ENCODE data around the gene SIK1.
"Not testable (repeated sequence)": the region's sequence is repeated elsewhere in the genome, so short reads cannot be mapped to it uniquely, and the experiment has no call there.

Gene SIK1

GRCh38 chr21:43436272-43436671 is 9.3 kb upstream of the SIK1 start:
- H3K9me3 ChIP-seq (ENCODE audit: control extremely low read depth in 1 of 5, control insufficient read depth in 4 of 5, insufficient read depth in 2 of 5, low read depth in 1 of 5, low read length in 4 of 5); H3K27ac ChIP-seq (ENCODE audit: insufficient read depth in 1 of 2, low read depth in 1 of 2, low read length in 2 of 2, poor library complexity in 1 of 2, severe bottlenecking in 2 of 2); DNase-seq; H3K4me3 ChIP-seq (ENCODE audit: control insufficient read depth in 1 of 7, extremely low read depth in 1 of 7, insufficient read depth in 4 of 7, low read depth in 2 of 7, low read length in 6 of 7); CTCF ChIA-PET; H3K4me1 ChIP-seq (ENCODE audit: control extremely low read depth in 1 of 4, control insufficient read depth in 4 of 4, insufficient read depth in 4 of 4, low read length in 3 of 4); H3K36me3 ChIP-seq (ENCODE audit: control insufficient read depth in 4 of 4, insufficient read depth in 4 of 4, low read length in 3 of 4); POLR2A ChIA-PET; H3K27me3 ChIP-seq (replicated peaks in 2 of 5; ENCODE audit: control insufficient read depth in 4 of 5, insufficient read depth in 5 of 5, low read length in 4 of 5): not testable (repeated sequence)
- no CpG with 5 or more reads among the region's 9 CpGs for WGBS (ENCODE audit: insufficient coverage)

DNA sequence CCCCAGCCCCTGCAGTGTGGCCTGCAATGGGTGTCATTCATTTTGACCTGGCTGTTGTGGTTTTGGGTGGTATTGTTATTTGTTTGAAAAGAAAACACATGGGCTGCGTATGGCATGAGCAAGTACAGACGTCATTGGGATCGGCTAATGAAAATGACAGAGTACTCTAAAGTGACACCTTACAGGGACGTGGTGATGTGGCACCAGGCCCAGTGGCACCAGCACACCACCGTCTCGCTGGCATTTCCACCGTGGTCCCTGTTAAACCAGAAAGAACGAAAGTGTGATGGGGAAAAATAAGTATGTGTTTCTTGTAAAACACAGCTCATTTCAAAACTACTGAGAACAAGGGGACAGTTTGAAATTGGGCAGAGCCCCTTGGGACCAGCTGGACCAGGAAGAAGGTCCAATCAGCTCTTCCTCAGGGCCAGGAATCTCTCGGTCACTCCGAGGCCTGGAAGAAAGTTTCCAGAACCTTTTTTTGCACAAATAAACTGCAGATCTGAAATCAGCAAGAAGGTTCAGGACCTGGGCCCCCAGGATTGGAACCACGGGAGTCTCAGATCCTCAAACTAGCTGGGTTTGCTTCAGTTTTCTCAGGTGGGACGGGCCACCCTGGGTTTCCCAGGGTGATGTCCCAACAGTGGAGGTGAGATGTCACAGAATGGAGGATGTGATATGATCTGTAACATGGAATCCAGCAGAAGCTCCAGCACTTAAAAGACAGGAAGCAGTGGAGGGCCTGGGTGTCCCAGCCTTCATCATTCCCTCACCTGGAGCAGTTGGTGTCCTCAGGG is 6.6 kb upstream of the SIK1 start:
- no CpG with 5 or more reads among the region's 12 CpGs for WGBS (ENCODE audit: insufficient coverage)
- H3K4me3 ChIP-seq (ENCODE audit: control insufficient read depth in 1 of 7, extremely low read depth in 1 of 7, insufficient read depth in 4 of 7, low read depth in 2 of 7, low read length in 6 of 7); POLR2A ChIA-PET; H3K9me3 ChIP-seq (ENCODE audit: control extremely low read depth in 1 of 5, control insufficient read depth in 4 of 5, insufficient read depth in 2 of 5, low read depth in 1 of 5, low read length in 4 of 5); CTCF ChIA-PET; H3K4me1 ChIP-seq (ENCODE audit: control extremely low read depth in 1 of 4, control insufficient read depth in 4 of 4, insufficient read depth in 4 of 4, low read length in 3 of 4); DNase-seq; H3K36me3 ChIP-seq (ENCODE audit: control insufficient read depth in 4 of 4, insufficient read depth in 4 of 4, low read length in 3 of 4); H3K27ac ChIP-seq (ENCODE audit: insufficient read depth in 1 of 2, low read depth in 1 of 2, low read length in 2 of 2, poor library complexity in 1 of 2, severe bottlenecking in 2 of 2); H3K27me3 ChIP-seq (replicated peaks in 2 of 5; ENCODE audit: control insufficient read depth in 4 of 5, insufficient read depth in 5 of 5, low read length in 4 of 5): not testable (repeated sequence)

GRCh38 chr21:43430830-43431416 is 4.0 kb upstream of the SIK1 start:
- H3K27me3 ChIP-seq (replicated peaks in 2 of 5; ENCODE audit: control insufficient read depth in 4 of 5, insufficient read depth in 5 of 5, low read length in 4 of 5); DNase-seq; POLR2A ChIA-PET; H3K36me3 ChIP-seq (ENCODE audit: control insufficient read depth in 4 of 4, insufficient read depth in 4 of 4, low read length in 3 of 4); H3K27ac ChIP-seq (ENCODE audit: insufficient read depth in 1 of 2, low read depth in 1 of 2, low read length in 2 of 2, poor library complexity in 1 of 2, severe bottlenecking in 2 of 2); H3K4me3 ChIP-seq (ENCODE audit: control insufficient read depth in 1 of 7, extremely low read depth in 1 of 7, insufficient read depth in 4 of 7, low read depth in 2 of 7, low read length in 6 of 7); H3K4me1 ChIP-seq (ENCODE audit: control extremely low read depth in 1 of 4, control insufficient read depth in 4 of 4, insufficient read depth in 4 of 4, low read length in 3 of 4); CTCF ChIA-PET; H3K9me3 ChIP-seq (ENCODE audit: control extremely low read depth in 1 of 5, control insufficient read depth in 4 of 5, insufficient read depth in 2 of 5, low read depth in 1 of 5, low read length in 4 of 5): not testable (repeated sequence)
- no CpG with 5 or more reads among the region's 17 CpGs for WGBS (ENCODE audit: insufficient coverage)

DNA sequence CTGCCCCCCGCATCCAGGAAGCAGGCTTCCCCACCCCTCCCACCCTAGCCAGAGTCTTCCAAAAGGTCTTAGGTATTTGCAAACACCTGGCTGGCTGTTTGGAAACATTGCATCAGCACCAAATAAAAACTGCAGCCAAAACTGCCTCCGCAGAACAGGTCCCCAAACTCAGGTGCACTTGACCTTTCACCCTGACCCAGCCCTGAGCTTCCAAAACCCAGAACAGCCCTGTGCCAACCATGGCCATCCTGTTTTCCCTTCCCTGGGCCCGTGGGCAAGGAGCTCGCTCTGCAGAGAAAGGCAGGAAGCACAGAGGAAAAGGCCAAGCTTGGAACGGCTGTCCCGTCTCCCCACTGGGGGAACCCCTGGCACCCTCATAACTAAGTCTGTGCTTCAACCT is 2.0 kb upstream of the SIK1 start:
- H3K4me1 ChIP-seq (ENCODE audit: control extremely low read depth in 1 of 4, control insufficient read depth in 4 of 4, insufficient read depth in 4 of 4, low read length in 3 of 4); CTCF ChIA-PET; DNase-seq; POLR2A ChIA-PET; H3K27ac ChIP-seq (ENCODE audit: insufficient read depth in 1 of 2, low read depth in 1 of 2, low read length in 2 of 2, poor library complexity in 1 of 2, severe bottlenecking in 2 of 2); H3K36me3 ChIP-seq (ENCODE audit: control insufficient read depth in 4 of 4, insufficient read depth in 4 of 4, low read length in 3 of 4); H3K4me3 ChIP-seq (ENCODE audit: control insufficient read depth in 1 of 7, extremely low read depth in 1 of 7, insufficient read depth in 4 of 7, low read depth in 2 of 7, low read length in 6 of 7); H3K9me3 ChIP-seq (ENCODE audit: control extremely low read depth in 1 of 5, control insufficient read depth in 4 of 5, insufficient read depth in 2 of 5, low read depth in 1 of 5, low read length in 4 of 5); H3K27me3 ChIP-seq (replicated peaks in 2 of 5; ENCODE audit: control insufficient read depth in 4 of 5, insufficient read depth in 5 of 5, low read length in 4 of 5): not testable (repeated sequence)
- no CpG with 5 or more reads among the region's 6 CpGs for WGBS (ENCODE audit: insufficient coverage)

DNA sequence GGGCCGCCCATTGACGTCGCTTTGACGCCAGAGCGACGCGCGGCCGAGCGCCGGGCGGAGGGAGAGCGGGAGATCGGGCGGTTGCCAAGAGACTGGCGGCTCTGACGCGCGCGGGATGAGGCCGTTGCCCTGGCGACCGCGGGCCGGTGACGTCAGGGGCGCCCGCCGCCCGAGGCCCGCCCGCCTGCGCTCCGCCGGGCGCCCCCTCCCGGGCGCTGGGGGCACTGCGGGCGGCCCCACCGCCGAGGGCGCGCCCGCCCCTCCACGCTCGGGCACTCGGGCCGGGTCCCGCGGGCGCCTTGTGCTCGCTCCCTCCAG is 270 bp upstream of the SIK1 start:
- H3K4me3 ChIP-seq (ENCODE audit: control insufficient read depth in 1 of 7, extremely low read depth in 1 of 7, insufficient read depth in 4 of 7, low read depth in 2 of 7, low read length in 6 of 7); H3K27ac ChIP-seq (ENCODE audit: insufficient read depth in 1 of 2, low read depth in 1 of 2, low read length in 2 of 2, poor library complexity in 1 of 2, severe bottlenecking in 2 of 2); H3K36me3 ChIP-seq (ENCODE audit: control insufficient read depth in 4 of 4, insufficient read depth in 4 of 4, low read length in 3 of 4); CTCF ChIA-PET; POLR2A ChIA-PET; DNase-seq; H3K27me3 ChIP-seq (replicated peaks in 2 of 5; ENCODE audit: control insufficient read depth in 4 of 5, insufficient read depth in 5 of 5, low read length in 4 of 5); H3K4me1 ChIP-seq (ENCODE audit: control extremely low read depth in 1 of 4, control insufficient read depth in 4 of 4, insufficient read depth in 4 of 4, low read length in 3 of 4); H3K9me3 ChIP-seq (ENCODE audit: control extremely low read depth in 1 of 5, control insufficient read depth in 4 of 5, insufficient read depth in 2 of 5, low read depth in 1 of 5, low read length in 4 of 5): not testable (repeated sequence)
- no CpG with 5 or more reads among the region's 53 CpGs for WGBS (ENCODE audit: insufficient coverage)

- H3K4me1 ChIP-seq (ENCODE audit: control extremely low read depth in 1 of 4, control insufficient read depth in 4 of 4, insufficient read depth in 4 of 4, low read length in 3 of 4); H3K9me3 ChIP-seq (ENCODE audit: control extremely low read depth in 1 of 5, control insufficient read depth in 4 of 5, insufficient read depth in 2 of 5, low read depth in 1 of 5, low read length in 4 of 5); H3K4me3 ChIP-seq (ENCODE audit: control insufficient read depth in 1 of 7, extremely low read depth in 1 of 7, insufficient read depth in 4 of 7, low read depth in 2 of 7, low read length in 6 of 7); H3K27ac ChIP-seq (ENCODE audit: insufficient read depth in 1 of 2, low read depth in 1 of 2, low read length in 2 of 2, poor library complexity in 1 of 2, severe bottlenecking in 2 of 2); DNase-seq; H3K36me3 ChIP-seq (ENCODE audit: control insufficient read depth in 4 of 4, insufficient read depth in 4 of 4, low read length in 3 of 4); CTCF ChIA-PET; H3K27me3 ChIP-seq (replicated peaks in 2 of 5; ENCODE audit: control insufficient read depth in 4 of 5, insufficient read depth in 5 of 5, low read length in 4 of 5); POLR2A ChIA-PET: not testable (repeated sequence)
- WGBS (ENCODE audit: insufficient coverage), result no CpG with 5 or more reads among the region's 43 CpGs
Measured at GRCh38 chr21:43426004-43426403, 927 bp downstream of the SIK1 start.

GRCh38 chr21:43419475-43419874 is 7.5 kb downstream of the SIK1 start:
- H3K4me1 ChIP-seq (ENCODE audit: control extremely low read depth in 1 of 4, control insufficient read depth in 4 of 4, insufficient read depth in 4 of 4, low read length in 3 of 4); DNase-seq; POLR2A ChIA-PET; H3K4me3 ChIP-seq (ENCODE audit: control insufficient read depth in 1 of 7, extremely low read depth in 1 of 7, insufficient read depth in 4 of 7, low read depth in 2 of 7, low read length in 6 of 7); H3K27me3 ChIP-seq (replicated peaks in 2 of 5; ENCODE audit: control insufficient read depth in 4 of 5, insufficient read depth in 5 of 5, low read length in 4 of 5); CTCF ChIA-PET; H3K9me3 ChIP-seq (ENCODE audit: control extremely low read depth in 1 of 5, control insufficient read depth in 4 of 5, insufficient read depth in 2 of 5, low read depth in 1 of 5, low read length in 4 of 5); H3K36me3 ChIP-seq (ENCODE audit: control insufficient read depth in 4 of 4, insufficient read depth in 4 of 4, low read length in 3 of 4); H3K27ac ChIP-seq (ENCODE audit: insufficient read depth in 1 of 2, low read depth in 1 of 2, low read length in 2 of 2, poor library complexity in 1 of 2, severe bottlenecking in 2 of 2): not testable (repeated sequence)
- WGBS (ENCODE audit: insufficient coverage), result no CpG with 5 or more reads among the region's 15 CpGs
